Skeletal muscle satellite cell (primary cell): ENCODE data around the gene ZSWIM3.
A peak's percentile ranks its signal among the peaks of the same experiment; 100 is the strongest.

Experiments
- H3K27me3 ChIP-seq: 2 replicates; pipeline ENCODE4 v1.7.0; 2013; ENCODE audit warnings: low read length; ENCODE audit not compliant: control insufficient read depth, insufficient read depth
- H3K36me3 ChIP-seq: 2 replicates; pipeline ENCODE4 v1.7.0; 2013; ENCODE audit warnings: mild to moderate bottlenecking, control low read depth, low read length; ENCODE audit not compliant: insufficient read depth
- H3K4me1 ChIP-seq: 2 replicates; pipeline ENCODE4 v1.7.0; 2013; ENCODE audit warnings: low read length; ENCODE audit not compliant: control insufficient read depth, insufficient read depth
- H3K4me2 ChIP-seq: 2 replicates; pipeline ENCODE4 v1.7.0; 2013; ENCODE audit warnings: mild to moderate bottlenecking, low read length
- H3K4me3 ChIP-seq: 2 replicates; pipeline ENCODE4 v1.7.0; 2013; ENCODE audit warnings: low read length
- H3K9ac ChIP-seq: 2 replicates; pipeline ENCODE4 v1.7.0; 2013; ENCODE audit warnings: mild to moderate bottlenecking, low read depth, low read length, moderate library complexity
- H3K9me3 ChIP-seq: replicated peaks from 2 replicates; pipeline ENCODE4 v1.7.0; 2013; ENCODE audit warnings: mild to moderate bottlenecking, control low read depth, low read length

The ZSWIM3 gene

DNA sequence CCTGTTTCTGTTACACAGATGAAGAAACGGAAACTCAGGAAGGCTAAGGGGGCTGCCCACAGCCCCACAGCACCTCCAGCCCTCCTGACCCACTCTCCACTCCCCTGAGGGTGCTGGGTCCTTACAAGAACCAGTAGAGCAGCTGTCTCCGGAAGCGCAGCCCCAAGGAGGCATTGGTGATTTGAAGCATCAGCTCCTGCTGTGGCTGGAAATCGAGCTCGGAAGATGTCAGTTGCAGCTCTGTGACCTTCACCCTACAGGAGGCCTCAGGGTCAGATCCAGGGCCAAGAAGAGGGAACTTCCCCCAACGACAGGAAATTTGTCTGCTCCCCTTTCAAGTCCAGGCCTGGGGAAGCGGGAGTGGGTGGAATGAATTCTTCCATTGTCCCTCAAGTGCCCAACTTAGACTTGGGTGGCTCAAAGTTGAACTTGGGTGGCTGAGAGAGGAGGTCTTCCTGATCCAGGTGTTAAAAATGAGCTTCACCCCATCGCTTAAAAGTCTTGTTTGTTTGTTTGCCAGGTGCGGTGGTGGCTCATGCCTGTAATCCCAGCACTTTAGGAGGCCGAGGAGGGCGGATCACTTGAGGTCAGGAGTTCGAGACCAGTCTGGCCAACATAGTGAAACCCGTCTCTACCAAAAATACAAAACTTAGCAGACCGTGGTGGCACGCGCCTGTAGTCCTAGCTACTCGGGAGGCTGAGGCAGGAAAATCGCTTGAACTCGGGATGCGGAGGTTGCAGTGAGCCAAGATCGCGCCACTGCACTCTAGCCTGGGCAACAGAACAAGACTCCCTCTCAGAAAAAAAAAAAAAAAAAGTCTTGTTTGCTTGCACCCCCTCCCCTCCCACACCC, 52.6 kb downstream of the ZSWIM3 start:
- Histone ChIP-seq H3K9me3 (no peaks in the 10 kb centered on the region), H3K9ac (no peak overlapping the region), H3K4me1 (peaks cover 22% of the 10 kb centered on the region), H3K36me3 (no peaks in the 10 kb centered on the region), H3K4me2 (peak overlapping the region; percentile 54), H3K4me3 (peak overlapping the region; percentile 21), H3K27me3 (no peaks in the 10 kb centered on the region)

DNA sequence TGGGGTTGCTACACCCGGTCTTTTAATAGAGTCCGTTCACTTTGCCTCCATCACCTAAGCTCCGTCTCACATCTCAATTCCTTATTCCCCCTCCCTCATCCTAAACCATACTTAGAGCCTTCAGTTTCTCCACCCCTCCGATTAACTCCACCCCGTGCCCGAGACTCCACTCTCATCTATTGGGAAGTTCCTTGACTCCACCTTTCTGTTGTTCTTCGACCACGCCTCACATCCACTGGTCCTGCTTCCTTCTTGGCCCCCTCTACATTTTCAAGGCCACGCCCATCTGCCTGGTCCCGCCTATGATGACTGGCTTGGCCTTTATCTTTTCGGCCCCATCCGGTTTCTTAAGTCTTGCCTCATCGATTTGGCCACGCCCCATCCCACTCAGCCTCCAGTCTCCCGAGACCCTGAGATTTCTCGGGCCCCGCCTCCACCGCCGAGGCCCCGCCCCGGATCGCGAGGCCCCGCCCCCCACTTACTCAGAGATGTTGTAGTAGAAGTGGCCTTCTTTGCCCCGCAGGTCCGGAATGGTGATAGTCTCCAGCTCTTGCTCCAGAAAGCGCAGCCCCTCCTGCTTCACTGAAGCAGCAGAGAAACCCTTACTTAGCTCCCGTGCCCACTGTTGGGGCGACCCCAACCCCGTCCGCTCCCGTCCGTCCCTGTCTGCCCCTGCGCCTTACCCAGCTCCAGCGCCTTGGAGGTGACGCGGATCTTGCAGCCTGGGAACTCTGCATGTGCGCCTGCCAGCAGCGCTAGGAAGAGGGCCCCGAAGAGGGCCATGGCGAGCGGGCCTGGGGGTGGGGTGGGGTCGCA, 53.5 kb downstream of the ZSWIM3 start:
- H3K4me1 ChIP-seq = peaks cover 20% of the 10 kb centered on the region
- no peak overlapping the region for H3K9ac ChIP-seq
- H3K36me3 ChIP-seq = no peaks in the 10 kb centered on the region
- no peaks in the 10 kb centered on the region for H3K27me3 ChIP-seq
- H3K9me3 ChIP-seq = no peaks in the 10 kb centered on the region
- H3K4me2 ChIP-seq = peak overlapping the region; percentile 78
- peak overlapping the region; percentile 61 for H3K4me3 ChIP-seq

DNA sequence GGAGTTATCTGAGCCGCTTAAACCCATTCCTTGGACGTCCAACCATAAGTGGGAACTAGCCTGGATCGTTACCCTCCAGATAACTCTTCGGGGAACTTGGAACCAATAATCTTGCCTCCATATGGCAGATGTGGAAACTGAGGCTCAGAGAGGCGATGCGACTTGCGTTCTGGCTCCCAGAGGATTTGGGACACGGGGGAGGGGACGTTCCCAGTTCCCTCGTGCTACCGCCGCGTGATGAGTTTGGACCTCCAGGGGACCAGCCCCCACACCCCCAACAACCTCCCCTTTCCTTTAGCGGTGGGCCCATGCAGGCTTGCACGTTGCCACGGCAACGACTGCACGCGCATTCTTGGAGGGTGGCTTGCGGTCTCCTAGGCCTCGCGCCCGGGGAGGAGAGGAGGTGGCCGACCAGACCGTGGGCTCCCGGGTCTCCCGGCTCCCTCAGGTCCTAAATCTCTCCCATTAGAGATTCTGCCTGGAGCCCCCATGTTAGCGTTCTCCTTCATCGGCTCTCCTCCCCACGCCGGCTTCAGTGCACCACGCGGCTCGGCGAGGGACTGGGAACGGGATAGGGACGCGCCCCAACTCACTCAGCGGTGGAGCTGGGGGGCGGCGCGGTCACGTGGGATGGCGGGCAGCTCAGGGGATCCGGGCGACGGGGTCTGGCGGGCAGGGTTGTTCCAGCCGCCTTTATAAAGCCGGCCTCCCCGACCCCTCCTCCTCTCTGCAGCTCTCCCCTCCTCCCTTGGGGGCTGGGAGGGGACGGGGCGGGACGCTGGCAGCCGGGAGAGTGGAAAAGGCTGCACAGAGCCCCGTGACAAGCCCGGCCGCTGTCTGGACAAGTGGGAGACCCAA, 54.3 kb downstream of the ZSWIM3 start, which contains the start of gene PLTP:
PLTP (minus strand) TSS at position 670 of the 858 bp plus-strand sequence. CDS start 703 bp downstream, outside the sequence.
- Histone ChIP-seq H3K36me3 (no peaks in the 10 kb centered on the region), H3K9ac (peak within 1 kb of the TSS; percentile 37), H3K4me3 (peak within 1 kb of the TSS; percentile 61), H3K27me3 (no peaks in the 10 kb centered on the region), H3K9me3 (no peaks in the 10 kb centered on the region), H3K4me2 (peak within 1 kb of the TSS; percentile 78), H3K4me1 (peaks cover 19% of the 10 kb centered on the region)

DNA sequence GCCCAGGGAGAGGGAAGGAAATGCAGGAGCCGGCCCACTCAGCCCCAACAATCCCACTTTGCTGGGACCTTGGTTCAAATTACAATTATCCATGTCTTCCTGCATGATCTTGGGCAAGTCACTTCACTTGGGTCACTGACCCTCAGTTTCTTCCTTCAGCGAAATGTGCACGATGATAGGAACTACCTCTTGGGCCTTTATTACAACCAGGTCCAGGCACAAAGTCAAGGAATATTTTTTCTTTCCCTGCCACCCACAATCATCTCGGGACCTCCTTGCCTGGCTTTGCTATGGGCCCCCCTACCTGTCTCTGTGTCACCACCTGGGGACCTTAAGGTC, 54.9 kb downstream of the ZSWIM3 start:
- H3K4me1 ChIP-seq = peaks cover 19% of the 10 kb centered on the region
- H3K9ac ChIP-seq = peak overlapping the region; percentile 37
- H3K36me3 ChIP-seq = no peaks in the 10 kb centered on the region
- no peaks in the 10 kb centered on the region for H3K9me3 ChIP-seq
- no peaks in the 10 kb centered on the region for H3K27me3 ChIP-seq
- H3K4me3 ChIP-seq = peak overlapping the region; percentile 61
- peak overlapping the region; percentile 78 for H3K4me2 ChIP-seq

DNA sequence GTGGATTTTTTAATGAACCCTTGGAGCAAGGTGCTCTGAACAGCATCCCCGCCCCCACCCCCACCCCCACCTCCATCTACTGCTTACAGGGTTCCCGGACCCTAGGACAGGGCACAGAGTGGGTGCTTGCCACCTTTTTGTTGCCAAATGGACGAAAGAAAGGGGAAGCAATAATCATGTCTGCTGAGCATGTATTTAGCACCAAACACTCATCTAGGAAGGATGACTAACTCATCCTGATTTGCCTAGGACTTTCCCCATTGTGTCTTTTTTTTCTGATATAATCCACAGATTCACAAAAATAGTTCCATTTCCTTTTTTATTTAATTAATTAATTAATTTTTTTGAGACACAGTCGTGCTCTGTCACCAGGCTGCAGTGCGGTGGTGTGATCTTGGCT, 55.7 kb downstream of the ZSWIM3 start:
- H3K4me2 ChIP-seq = no peak overlapping the region
- H3K9me3 ChIP-seq = no peaks in the 10 kb centered on the region
- no peaks in the 10 kb centered on the region for H3K27me3 ChIP-seq
- no peak overlapping the region for H3K9ac ChIP-seq
- H3K36me3 ChIP-seq = no peaks in the 10 kb centered on the region
- H3K4me1 ChIP-seq = peaks cover 26% of the 10 kb centered on the region
- no peak overlapping the region for H3K4me3 ChIP-seq

DNA sequence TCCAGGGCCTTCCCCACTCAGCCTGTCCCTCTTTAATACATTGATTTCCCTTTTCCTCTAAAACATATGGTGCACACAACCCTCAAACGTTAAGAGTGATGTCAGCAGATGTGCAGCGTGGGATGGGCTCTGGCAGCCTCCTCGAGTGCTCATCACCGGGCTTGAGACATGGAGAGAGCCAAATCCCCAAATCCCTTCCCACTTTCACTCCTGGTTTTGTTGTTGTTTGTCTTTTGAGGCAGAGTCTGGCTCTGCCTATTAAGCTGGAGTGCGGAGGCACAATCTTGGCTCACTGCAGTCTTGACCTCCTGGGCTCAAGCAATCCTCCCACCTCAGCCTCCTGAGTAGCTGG, 60.4 kb downstream of the ZSWIM3 start:
- Histone ChIP-seq H3K9ac (no peak overlapping the region), H3K27me3 (no peaks in the 10 kb centered on the region), H3K4me2 (no peak overlapping the region), H3K9me3 (no peaks in the 10 kb centered on the region), H3K36me3 (no peaks in the 10 kb centered on the region), H3K4me3 (no peak overlapping the region), H3K4me1 (peaks cover 26% of the 10 kb centered on the region)

DNA sequence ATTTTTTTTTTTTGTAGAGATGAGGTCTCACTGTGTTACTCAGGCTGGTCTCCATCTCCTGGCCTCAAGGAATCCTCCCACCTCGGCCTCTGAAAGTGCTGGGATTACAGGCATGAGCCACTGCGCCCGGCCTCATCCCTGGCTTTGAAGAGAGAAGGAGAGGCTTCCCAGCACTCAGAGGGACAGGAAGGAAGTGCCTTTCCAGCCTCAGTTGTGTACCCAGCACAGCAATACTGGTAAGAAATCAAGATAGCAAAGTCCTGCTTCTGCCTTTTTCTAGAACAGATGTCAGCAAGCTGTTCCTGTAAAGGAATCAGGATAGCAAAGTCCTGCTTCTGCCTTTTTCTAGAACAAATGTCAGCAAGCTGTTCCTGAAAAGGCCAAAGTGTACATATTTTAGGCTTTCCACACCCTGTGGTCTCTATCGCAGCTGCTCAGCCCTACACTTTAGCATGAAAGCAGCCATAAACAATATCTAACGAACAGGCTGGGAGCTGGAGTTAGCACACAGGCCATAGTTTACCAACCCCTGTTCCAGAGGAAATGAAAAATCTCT, 60.8 kb downstream of the ZSWIM3 start:
- no peak overlapping the region for H3K9ac ChIP-seq
- no peak overlapping the region for H3K4me2 ChIP-seq
- H3K4me3 ChIP-seq = no peak overlapping the region
- H3K9me3 ChIP-seq = no peaks in the 10 kb centered on the region
- H3K27me3 ChIP-seq = no peaks in the 10 kb centered on the region
- no peaks in the 10 kb centered on the region for H3K36me3 ChIP-seq
- H3K4me1 ChIP-seq = peaks cover 26% of the 10 kb centered on the region

DNA sequence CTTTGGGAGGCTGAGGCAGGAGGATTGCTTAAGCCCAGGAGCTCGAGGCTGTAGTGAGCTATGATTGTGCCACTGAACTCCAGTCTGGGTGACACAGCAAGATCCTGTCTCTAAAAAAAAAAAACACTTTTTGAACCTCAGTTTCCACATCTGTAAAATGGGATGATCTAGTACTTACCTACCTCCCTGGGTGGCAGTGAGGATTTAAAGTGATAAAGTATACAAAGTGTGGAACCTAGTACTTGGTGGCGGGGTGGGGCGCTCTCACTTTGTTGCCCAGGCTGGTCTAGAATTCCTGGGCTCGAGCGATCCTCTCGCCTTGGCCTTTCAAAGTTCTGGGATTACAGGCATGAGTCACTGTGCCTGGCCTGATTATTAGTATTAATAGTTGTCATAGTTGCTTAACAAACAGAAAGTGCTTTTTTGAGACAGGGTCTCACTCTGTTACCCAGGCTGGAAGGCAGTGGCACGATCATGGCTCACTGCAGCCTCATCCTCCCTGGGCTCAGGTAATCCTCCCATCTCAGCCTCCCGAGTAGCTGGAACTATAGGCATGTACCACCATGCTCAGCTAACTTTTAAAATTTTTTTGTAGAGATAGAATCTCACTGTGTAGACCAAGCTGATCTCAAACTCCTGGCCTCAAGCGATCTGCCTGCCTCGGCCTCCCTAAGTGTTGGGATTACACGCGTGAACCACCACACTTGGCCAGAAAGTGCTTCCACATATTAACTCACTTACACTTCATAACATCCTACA, 61.5 kb downstream of the ZSWIM3 start:
- Histone ChIP-seq H3K27me3 (no peaks in the 10 kb centered on the region), H3K4me1 (peaks cover 26% of the 10 kb centered on the region), H3K4me2 (peak overlapping the region; percentile 24), H3K4me3 (no peak overlapping the region), H3K9ac (no peak overlapping the region), H3K9me3 (no peaks in the 10 kb centered on the region), H3K36me3 (no peaks in the 10 kb centered on the region)

DNA sequence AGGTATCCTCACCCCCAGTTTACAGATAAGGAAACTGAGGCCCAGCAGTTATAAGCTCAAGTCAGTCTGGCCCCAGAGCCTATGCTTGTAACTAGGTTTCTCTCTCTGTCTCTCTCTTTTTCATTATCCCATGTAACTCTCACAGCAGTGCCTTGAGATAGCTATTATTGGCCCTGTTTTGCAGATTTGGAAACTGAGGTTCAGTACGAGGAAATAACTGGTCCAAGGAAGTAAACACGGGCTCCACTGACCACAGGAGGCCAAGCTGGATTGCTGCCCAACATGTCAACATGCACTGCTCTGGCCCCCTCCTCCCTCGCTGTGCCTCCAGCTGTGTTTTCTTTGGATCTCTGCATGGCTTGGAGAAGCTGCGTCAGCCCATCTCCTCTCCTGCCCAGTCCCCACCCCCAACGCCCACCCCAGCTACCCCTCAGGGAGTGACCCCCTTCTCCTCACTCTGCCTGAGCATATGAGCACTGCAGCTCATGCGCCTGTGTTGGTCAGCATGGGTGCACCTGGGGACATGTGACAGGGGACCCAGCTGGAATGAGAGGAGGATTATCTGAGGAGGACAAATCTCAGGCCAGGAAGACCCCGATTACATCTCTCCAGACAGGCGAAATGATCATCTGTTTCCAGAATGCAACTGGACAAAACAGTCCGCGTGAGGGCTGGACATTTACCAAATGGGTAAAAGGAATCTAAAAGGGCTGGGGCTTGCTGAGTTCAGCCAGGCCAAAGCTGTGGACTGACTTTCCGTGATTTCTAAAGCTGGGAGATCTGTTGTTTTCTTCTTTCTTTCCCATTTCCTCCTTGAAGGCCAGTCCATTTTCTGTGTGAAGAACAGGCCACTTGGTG, 62.4 kb downstream of the ZSWIM3 start:
- H3K36me3 ChIP-seq = no peaks in the 10 kb centered on the region
- peak overlapping the region; percentile 25 for H3K4me2 ChIP-seq
- H3K4me3 ChIP-seq = no peak overlapping the region
- no peaks in the 10 kb centered on the region for H3K9me3 ChIP-seq
- peaks cover 33% of the 10 kb centered on the region for H3K4me1 ChIP-seq
- no peaks in the 10 kb centered on the region for H3K27me3 ChIP-seq
- H3K9ac ChIP-seq = no peak overlapping the region
